Neural cell (in vitro differentiated cells): Measurements from ENCODE around the gene SDK1. TPM values are rescaled to one million over a fixed set of nuclear protein-coding genes. Genes with fewer than 3 reads are reported as not detected.

Source experiments
- H2AFZ ChIP-seq: fragments of 200-600, 300-800 bp; sonication (generic), shearing (Covaris generic); 2 replicates; pipeline ENCODE4 v1.6.0; 2014; ENCODE audit warnings: low read depth, mild to moderate bottlenecking, antibody characterized with exemption, low read length, moderate library complexity
- H3F3A ChIP-seq: fragments of 200-600 bp; shearing (Covaris generic); 2 replicates; pipeline ENCODE4 v1.6.1; 2016; ENCODE audit warnings: mild to moderate bottlenecking, moderate library complexity, mixed read lengths, antibody characterized with exemption, low read length; ENCODE audit not compliant: insufficient read depth, poor library complexity, severe bottlenecking
- H3K27ac ChIP-seq: fragments of 200-600, 300-800 bp; sonication (generic), shearing (Covaris generic); 2 replicates; pipeline ENCODE4 v1.5.1; 2014; ENCODE audit warnings: mild to moderate bottlenecking, low read length, moderate library complexity
- H3K27me3 ChIP-seq: fragments of 300-800, 200-600 bp; sonication (generic), shearing (Covaris generic); 2 replicates; pipeline ENCODE4 v1.6.0; 2014; ENCODE audit warnings: mild to moderate bottlenecking, low read depth, low read length, moderate library complexity; ENCODE audit not compliant: insufficient read depth
- H3K36me3 ChIP-seq: fragments of 300-800, 200-600 bp; sonication (generic), shearing (Covaris generic); 2 replicates; pipeline ENCODE4 v1.5.1; 2014; ENCODE audit warnings: mild to moderate bottlenecking, antibody characterized with exemption, low read length, moderate library complexity; ENCODE audit not compliant: insufficient read depth
- H3K4me2 ChIP-seq: fragments of 300-800, 200-600 bp; sonication (generic), shearing (Covaris generic); 2 replicates; pipeline ENCODE4 v1.6.0; 2014; ENCODE audit warnings: mild to moderate bottlenecking, low read length
- H3K4me3 ChIP-seq: fragments of 300-800, 200-600 bp; sonication (generic), shearing (Covaris generic); 2 replicates; pipeline ENCODE4 v1.5.1; 2014; ENCODE audit warnings: mild to moderate bottlenecking, low read length, moderate library complexity
- H3K79me2 ChIP-seq: fragments of 200-600 bp; shearing (Covaris generic); replicated peaks from 2 replicates; pipeline ENCODE4 v1.6.0; 2014; ENCODE audit warnings: mild to moderate bottlenecking, low read length, moderate library complexity; ENCODE audit not compliant: insufficient read depth
- H3K9ac ChIP-seq: fragments of 300-800, 200-600 bp; sonication (generic), shearing (Covaris generic); 2 replicates; pipeline ENCODE4 v1.6.1; 2016; ENCODE audit warnings: mild to moderate bottlenecking, low read length, mixed read lengths
- H3K9me2 ChIP-seq: fragments of 200-600 bp; shearing (Covaris generic); 2 replicates; pipeline ENCODE4 v1.6.1; 2016; ENCODE audit warnings: mild to moderate bottlenecking, low read length, mixed read lengths; ENCODE audit not compliant: insufficient read depth
- H3K9me3 ChIP-seq: fragments of 200-600, 300-800 bp; sonication (generic), shearing (Covaris generic); 2 replicates; pipeline ENCODE4 v1.6.1; 2016; ENCODE audit warnings: mild to moderate bottlenecking, mixed run types, low read length, moderate library complexity, mixed read lengths
- H4K20me1 ChIP-seq: fragments of 200-600 bp; shearing (Covaris generic); 2 replicates; pipeline ENCODE4 v1.6.1; 2016; ENCODE audit warnings: mild to moderate bottlenecking, mixed run types; ENCODE audit not compliant: insufficient read depth
- CTCF ChIP-seq: fragments of 450-650 bp; IDR thresholded peaks from 2 replicates; pipeline ENCODE4 v1.5.1; 2014; ENCODE audit warnings: antibody characterized with exemption, mild to moderate bottlenecking, moderate library complexity; ENCODE audit not compliant: poor library complexity, severe bottlenecking
- EP300 ChIP-seq: fragments of 450-650 bp; conservative IDR thresholded peaks from 2 replicates; pipeline ENCODE4 v1.6.1; 2014; ENCODE audit warnings: antibody characterized with exemption, mild to moderate bottlenecking, moderate library complexity; ENCODE audit not compliant: poor library complexity, severe bottlenecking
- EZH2 ChIP-seq: fragments of 200-600, 300-800 bp; shearing (Covaris generic), sonication (generic); IDR thresholded peaks from 2 replicates; pipeline ENCODE4 v1.6.1; 2014; ENCODE audit warnings: antibody characterized with exemption, low read length, borderline replicate concordance, mild to moderate bottlenecking; ENCODE audit not compliant: insufficient read depth, poor library complexity, severe bottlenecking
- MXI1 ChIP-seq: fragments of 450-650 bp; conservative IDR thresholded peaks from 2 replicates; pipeline ENCODE4 v1.6.1; 2014; ENCODE audit warnings: antibody characterized with exemption, mild to moderate bottlenecking; ENCODE audit not compliant: poor library complexity, severe bottlenecking
- POLR2AphosphoS5 ChIP-seq: IDR thresholded peaks from 2 replicates; pipeline ENCODE4 v1.6.1; 2012
- RAD21 ChIP-seq: fragments of 450-650 bp; conservative IDR thresholded peaks from 2 replicates; pipeline ENCODE4 v1.6.1; 2014; ENCODE audit warnings: antibody characterized with exemption, mild to moderate bottlenecking, moderate library complexity
- SMC3 ChIP-seq: fragments of 450-650 bp; conservative IDR thresholded peaks from 2 replicates; pipeline ENCODE4 v1.6.1; 2014; ENCODE audit warnings: antibody characterized with exemption, mild to moderate bottlenecking, moderate library complexity; ENCODE audit not compliant: poor library complexity
- TAF1 ChIP-seq: IDR thresholded peaks from 2 replicates; pipeline ENCODE4 v1.6.1; 2012; ENCODE audit warnings: low read depth
- polyA plus RNA-seq: library from polyadenylated mRNA; depleted of rRNA; stranded (reverse); fragments of >200 nt; gene quantifications from 2 replicates; pipeline ENCODE4 v1.2.3, GENCODE V29; 2014
- TF ChIP-seq, protein P1 (sequence below): IDR thresholded peaks from 2 replicates; pipeline ENCODE4 v1.6.1; 2012; ENCODE audit warnings: borderline replicate concordance

The SDK1 gene
- polyA plus RNA-seq, 1 donor from 2014 or later = 2.7 TPM

DNA sequence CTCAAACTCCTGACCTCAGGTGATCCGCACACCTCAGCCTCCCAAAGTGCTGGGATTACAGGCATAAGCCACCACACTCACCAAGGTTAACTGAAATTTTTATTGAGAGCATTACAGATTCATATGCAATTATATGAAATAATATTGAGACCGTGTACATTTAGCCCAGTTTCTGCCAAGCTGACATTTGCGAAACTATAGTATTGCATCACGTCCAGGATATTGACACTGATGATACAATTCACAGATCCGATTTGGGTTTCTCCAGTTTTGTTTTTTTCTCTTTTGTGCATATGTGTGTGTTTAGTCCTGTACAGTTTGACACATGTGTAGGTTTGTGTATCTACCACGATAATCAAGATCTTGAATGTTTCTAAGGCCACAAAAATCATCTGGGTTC, 753.1 kb downstream of the SDK1 start:
- no peaks in the 10 kb centered on the region for H3K9me3 ChIP-seq
- no peak overlapping the region for H2AFZ ChIP-seq
- H3K9ac ChIP-seq = no peak overlapping the region
- no peak overlapping the region for H3K4me3 ChIP-seq
- no peaks in the 10 kb centered on the region for H3K36me3 ChIP-seq
- no peak overlapping the region for H3K27ac ChIP-seq
- no peaks in the 10 kb centered on the region for H3K79me2 ChIP-seq
- H3K27me3 ChIP-seq = no peaks in the 10 kb centered on the region
- H3K9me2 ChIP-seq = no peaks in the 10 kb centered on the region
- no peaks in the 10 kb centered on the region for H4K20me1 ChIP-seq
- no peaks in the 10 kb centered on the region for H3F3A ChIP-seq
- TF ChIP-seq RAD21 (no peak), MXI1 (no peak), TAF1 (no peak), SMC3 (no peak), POLR2AphosphoS5 (no peak), EP300 (no peak), EZH2 (no peak), CTCF (no peak)
- TF ChIP-seq, protein P1, sequence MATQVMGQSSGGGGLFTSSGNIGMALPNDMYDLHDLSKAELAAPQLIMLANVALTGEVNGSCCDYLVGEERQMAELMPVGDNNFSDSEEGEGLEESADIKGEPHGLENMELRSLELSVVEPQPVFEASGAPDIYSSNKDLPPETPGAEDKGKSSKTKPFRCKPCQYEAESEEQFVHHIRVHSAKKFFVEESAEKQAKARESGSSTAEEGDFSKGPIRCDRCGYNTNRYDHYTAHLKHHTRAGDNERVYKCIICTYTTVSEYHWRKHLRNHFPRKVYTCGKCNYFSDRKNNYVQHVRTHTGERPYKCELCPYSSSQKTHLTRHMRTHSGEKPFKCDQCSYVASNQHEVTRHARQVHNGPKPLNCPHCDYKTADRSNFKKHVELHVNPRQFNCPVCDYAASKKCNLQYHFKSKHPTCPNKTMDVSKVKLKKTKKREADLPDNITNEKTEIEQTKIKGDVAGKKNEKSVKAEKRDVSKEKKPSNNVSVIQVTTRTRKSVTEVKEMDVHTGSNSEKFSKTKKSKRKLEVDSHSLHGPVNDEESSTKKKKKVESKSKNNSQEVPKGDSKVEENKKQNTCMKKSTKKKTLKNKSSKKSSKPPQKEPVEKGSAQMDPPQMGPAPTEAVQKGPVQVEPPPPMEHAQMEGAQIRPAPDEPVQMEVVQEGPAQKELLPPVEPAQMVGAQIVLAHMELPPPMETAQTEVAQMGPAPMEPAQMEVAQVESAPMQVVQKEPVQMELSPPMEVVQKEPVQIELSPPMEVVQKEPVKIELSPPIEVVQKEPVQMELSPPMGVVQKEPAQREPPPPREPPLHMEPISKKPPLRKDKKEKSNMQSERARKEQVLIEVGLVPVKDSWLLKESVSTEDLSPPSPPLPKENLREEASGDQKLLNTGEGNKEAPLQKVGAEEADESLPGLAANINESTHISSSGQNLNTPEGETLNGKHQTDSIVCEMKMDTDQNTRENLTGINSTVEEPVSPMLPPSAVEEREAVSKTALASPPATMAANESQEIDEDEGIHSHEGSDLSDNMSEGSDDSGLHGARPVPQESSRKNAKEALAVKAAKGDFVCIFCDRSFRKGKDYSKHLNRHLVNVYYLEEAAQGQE = no peak
- H3K4me2 ChIP-seq = no peak overlapping the region

GRCh38 chr7:4056552-4057288, 755.7 kb downstream of the SDK1 start:
- H3K79me2 ChIP-seq = no peaks in the 10 kb centered on the region
- H3K4me3 ChIP-seq = no peak overlapping the region
- H3F3A ChIP-seq = no peaks in the 10 kb centered on the region
- no peaks in the 10 kb centered on the region for H3K9me3 ChIP-seq
- no peaks in the 10 kb centered on the region for H3K9me2 ChIP-seq
- H3K9ac ChIP-seq = no peak overlapping the region
- no peak overlapping the region for H3K27ac ChIP-seq
- no peak overlapping the region for H3K4me2 ChIP-seq
- H2AFZ ChIP-seq = no peak overlapping the region
- H3K36me3 ChIP-seq = no peaks in the 10 kb centered on the region
- H3K27me3 ChIP-seq = no peaks in the 10 kb centered on the region
- no peak for TF ChIP-seq SMC3
- TF ChIP-seq EP300 = no peak
- TF ChIP-seq, protein P1 = no peak
- TF ChIP-seq EZH2 = no peak
- no peak for TF ChIP-seq CTCF
- no peak for TF ChIP-seq MXI1
- no peak for TF ChIP-seq RAD21
- no peak for TF ChIP-seq POLR2AphosphoS5
- no peak for TF ChIP-seq TAF1
- H4K20me1 ChIP-seq = no peaks in the 10 kb centered on the region
